ENCODE measurements around the gene LCN6.

LCN6 gene

DNA sequence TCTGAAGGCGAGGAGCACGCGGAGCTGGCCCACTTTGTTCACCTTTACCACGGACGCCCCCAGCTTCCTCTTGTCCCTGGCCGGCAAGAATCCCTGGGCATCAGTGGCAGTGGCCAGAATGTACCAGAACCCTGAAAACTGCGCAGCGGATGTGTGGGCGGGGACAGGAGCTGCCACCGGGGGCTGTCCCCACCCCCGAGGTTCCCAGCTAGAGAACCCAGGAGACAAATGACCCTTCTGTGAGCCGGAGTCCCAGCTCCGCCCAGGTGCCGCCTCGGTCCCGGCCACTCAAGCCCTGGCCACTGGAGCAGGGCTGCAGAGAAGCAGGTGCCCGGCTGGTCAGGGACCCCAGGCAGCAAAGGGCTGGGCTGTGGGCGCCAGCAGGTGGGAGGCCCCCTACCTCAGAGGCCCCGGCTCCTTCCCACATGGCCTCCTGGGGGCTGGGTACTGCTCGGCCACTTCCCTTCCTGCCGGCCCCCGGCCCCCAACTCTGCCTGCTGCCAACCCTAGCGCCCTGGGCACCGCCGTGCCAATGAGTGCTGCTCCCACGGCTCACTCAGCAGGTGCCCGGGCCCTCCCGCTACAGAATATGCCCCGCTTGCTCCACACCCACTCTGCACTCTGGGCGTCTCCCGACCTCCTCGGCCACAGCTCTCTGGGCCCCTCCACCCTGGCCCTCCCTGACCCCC, 6.3 kb downstream of the LCN6 start:
- DNase-seq, result no peak

DNA sequence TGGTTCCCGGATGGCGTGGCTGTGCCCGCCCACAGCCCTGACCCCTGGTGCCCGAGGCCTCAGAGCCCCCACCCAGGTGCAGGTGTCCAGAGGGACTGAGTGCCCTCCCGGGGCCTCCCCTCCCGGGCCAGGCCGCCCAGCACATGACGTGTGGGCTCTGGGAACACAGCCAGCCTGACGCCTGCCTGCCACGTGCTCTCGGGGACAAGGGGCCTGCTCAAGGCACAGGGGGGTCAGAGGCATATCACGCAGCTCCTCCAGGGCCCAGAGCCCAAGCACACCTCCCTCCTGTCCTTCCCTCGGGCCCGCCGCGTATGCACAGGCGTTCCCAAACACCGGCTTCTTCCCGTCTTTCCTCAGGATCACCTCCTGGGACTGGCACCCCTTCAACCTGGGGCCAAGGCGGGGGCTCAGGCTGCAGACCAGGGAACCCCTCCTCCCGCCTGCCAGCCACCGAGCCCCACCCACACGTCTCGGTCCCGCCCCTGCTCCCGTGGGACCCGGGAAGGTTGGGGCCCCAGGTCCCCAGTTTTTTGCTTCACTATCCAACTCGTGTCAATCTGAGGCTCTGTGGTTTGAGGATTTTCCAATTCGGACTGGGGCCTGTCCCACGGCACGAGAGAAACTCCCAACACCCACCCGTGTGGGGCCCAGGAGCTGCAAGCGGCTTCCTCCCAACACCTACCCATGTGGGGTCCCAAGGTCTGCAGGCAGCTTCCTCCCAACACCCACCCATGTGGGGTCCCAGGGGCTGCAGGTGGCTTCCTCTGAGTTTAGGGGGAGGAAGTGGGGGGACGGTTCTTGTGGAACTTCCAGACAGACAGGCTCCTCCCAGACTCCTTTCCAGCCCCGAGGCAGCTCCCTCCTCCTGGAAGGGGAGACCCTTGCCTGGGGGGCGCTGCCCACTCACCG, 7.1 kb downstream of the LCN6 start:
- no peak for DNase-seq

DNA sequence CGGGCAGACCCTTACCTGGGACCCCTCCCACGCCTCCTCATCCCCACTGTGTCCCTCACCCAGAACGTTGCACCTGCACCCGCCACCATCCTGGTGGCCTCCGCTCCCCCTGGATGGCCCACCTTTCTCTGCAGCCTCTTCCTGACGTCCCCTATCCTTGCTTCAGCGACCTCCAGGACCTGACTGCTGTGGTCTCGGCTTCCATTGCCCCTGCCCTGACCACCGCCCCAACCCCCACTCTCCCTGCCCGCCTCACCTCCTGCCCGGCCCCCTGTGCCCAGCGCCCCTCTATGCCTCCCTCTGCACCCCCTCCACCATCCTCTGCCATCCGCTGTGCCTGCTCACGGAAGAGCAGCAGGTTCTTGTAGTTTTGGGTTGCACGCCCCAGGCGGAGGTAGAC, 7.8 kb downstream of the LCN6 start:
- DNase-seq, result no peak

DNA sequence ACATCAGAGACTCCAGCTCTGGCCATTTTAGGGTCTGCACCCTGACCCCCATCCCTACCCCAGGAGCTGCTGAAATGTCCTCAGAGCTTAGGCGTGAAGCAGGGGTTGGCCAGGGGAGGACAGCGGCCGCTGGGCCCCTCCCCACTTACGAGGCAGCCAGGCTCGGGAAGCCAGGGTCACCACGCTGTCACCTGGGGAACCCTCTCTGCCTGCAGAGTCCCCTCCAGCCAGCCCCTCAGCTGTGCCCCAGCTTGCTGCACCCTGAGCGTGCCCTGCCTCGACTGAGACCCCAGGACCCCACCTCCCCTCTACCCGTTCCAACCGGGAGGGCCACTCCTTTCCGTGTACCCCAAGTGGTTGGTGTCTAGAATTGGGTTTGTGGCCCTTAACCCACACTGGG, 8.3 kb downstream of the LCN6 start:
- DNase-seq, result no peak

DNA sequence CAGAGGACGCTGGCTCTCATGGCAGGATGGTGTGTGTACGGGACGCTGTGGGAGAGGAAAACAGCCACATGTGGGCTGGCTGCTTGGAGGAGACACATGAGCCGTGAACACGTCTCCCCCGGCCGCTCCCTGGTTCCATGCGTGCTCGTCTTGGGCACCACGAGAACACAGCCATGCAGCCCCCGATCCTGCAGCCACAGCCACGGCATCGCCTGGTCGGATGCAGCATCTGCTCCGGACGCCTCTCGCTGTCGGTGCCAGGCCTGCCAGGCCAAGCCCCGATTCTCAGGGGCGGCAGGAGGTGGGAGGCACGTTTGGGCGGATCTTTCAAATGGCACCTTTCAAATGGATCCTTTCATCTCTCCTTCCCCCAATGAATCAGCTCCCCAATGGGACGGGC, 8.8 kb downstream of the LCN6 start:
- DNase-seq, result no peak

DNA sequence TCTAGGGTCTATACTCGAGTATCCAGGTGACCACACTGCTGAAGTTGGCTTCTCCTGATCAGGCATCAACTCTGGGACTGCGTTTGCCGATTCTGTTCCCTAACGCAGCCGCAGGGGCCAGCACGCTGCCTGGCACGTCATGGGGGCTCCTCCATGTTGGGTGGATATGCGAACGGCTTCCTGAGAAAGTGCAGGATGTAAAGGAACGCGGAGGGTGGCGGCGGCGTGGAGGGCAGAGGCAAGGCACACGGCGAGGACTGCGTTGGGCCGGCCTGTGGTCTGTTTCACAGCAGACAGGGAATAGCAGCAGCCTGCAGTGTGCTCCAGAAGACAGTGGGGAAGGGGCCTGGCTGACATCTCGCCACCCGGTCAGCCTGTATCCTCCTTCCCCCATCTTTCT, 9.4 kb downstream of the LCN6 start:
- DNase-seq, result no peak

DNA sequence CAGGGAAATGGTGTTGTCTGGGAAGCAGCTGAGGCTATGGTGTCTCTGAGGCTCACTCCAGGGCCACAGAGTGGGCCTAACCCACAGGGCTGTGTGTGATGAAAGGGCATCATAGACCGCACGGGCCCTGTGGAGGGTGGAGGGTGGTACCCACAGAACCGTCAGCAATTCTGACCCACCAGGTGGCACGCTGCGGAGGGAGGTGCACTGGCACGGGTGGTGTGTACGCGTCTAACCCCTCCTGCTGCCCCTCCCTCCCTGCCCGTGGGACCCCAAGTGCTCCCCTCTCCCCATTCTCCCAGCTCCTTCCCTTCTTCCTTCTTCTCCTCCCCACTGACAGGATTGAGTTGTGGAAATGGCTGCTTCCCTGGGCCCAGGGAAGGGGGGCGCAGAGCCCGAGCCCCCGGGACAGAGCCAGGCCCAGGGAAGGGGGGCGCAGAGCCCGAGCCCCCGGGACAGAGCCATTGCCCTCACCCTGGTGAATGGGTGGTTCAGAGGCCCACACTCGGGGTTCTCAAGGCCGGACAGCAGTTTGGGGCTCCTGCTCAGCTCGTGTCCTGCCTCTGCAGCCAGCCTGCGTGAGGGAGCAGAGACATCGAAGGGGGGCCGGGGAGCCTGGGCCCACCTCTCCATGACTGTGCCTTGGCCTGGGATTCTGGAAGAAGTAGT, 12.4 kb downstream of the LCN6 start:
- DNase-seq, result no peak

DNA sequence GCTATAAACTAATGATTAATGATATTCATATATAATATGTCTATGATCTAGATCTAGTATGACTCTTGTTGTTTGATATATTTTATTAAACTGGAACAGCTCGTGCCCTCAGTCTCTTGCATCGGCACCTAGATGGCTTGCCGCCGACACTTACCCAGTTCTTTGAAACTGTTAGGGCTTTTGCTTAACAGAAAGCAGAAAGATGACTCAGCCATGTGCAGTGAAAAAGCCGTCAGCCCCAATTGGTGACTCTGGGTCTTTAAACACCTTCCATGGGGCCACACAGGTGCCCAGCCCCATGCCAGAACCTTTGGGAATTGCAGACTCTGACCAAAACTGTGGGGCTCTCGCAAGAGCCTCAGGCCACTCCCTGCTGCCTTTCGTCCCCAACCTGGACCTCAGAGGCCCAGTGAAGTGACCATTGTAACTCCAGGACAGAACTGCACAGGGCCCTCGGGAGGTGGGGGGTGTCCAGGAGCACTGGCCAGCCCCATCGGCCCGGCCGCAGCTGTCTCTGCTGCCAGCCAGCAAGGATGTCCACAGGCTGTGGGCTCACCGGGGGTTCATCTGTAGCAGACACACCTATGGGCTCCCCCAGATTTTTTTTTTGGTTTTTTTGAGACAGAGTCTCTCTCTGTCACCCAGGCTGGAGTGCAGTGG, 13.4 kb downstream of the LCN6 start:
- DNase-seq, result no peak

DNA sequence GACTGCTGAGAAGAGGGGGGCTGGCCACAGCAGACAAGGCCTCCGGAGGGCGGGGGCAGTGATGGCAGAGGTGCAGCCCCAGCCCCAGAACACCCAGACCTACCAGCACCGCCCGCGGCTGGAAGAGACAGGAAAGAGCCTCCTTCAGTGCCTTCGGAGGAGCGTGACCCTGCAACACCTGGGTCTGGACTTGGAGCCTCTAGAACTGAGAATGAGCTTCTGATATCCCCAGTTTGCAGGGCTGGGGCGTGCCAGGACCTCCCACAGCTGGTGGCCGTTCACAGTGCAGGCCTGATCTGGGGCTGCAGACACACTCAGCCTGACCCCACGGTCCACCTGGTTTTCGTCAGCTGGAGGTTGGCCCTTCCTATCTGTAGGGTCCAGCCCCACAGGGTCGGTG, 14.7 kb downstream of the LCN6 start:
- DNase-seq, result no peak

DNA sequence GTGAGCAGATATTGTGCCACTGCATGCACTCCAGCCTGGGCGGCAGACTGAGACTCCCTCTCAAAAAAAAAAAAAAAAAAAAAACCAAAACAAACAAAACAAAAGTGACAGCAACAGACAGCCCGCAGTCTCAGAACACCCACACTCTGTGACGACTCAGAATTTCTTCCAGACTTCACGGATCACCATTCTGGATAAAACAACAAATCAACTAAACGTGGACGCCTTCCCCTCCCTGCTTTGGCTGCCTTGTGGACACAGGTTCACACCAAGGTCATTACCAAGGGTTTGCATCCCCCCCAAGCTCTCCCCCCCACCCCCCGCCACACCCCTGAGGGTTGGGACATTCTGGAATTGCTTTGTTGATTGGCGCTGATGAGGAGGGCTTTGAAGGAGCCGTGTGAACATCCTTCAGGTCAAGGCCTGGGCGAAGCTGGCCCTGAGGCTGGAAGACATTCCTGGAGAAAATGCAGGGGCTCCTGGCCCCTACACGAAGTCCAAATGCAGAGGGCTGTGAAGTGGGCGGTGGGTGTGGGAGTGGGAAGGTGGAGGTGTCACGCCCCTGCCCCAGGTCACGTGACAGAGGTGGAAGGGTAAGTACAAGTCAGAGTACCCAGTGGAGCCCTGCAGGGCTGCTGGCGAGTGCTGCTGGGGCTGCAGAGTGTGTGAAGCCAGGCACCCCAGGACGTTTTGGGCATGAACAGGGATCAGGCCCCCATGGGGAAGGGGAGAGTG, 15.7 kb downstream of the LCN6 start:
- DNase-seq, result no peak

DNA sequence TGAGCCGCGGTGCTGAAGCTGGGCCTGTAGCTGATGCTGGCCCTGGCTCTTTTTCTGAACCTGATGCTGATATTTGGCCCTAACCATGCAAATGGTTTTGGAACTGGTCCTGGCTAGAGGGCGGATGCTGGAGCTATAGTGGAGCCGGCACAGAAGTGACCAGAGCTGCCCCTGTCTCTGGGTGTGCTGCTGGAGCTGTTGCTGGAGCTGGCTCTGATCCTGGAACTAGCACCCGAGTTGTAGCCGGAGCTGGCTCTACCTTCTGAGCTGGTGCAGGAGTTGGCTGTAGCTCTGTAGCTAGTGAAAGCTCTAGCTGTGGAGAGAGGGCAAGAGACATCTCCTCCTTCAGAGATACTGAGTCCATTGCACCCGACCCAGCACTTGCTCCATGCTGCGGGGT, 18.4 kb downstream of the LCN6 start:
- DNase-seq, result no peak

DNA sequence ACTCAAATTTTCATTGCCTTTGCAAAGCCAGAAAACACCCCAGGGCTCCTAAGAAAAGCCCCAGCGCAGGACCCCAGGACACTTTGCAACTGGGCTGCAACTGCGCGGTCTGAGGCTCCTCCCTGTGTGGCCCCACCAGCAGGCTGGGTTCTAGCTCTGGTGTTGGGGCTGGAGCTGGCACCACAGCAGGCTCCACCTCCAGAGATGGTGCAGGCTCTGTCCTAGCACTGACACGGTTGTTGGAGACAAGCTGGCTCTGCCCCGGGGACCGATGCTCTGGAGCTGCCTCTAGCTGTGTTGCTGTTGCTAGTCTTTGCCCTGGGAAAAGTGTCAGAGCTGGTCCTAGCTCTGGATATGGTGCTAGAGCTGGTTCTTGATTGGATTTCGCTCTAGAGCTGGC, 19.2 kb downstream of the LCN6 start:
- no peak for DNase-seq

DNA sequence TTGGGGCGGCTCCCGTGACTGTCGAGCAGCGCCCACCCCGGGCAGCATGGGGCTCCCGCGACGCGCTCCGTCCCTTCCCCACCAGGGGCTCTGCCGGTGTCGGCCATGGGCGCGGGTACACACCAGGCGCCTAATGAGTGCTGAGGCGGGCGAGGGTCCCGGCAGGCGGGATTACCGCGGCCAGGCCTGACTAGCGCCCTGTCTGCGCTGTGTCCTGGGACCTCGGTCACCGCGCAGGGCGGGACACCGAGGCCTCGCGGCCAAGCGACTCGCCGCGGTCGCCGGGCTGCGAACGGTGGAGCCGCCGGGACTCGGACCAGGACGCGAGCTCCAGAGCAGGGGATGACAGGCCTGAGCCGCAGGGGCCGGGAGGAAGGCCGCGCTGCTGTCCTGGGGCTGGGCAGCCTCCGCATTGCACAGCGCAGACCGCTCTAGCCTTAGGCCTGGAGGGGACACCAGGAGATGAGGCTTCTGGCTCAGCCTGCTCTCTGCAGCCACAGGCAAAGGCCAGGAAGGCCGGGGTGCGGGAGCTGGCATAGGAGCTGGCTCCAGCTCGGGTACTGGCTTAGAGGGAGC, 19.7 kb downstream of the LCN6 start:
- DNase-seq, result no peak

DNA sequence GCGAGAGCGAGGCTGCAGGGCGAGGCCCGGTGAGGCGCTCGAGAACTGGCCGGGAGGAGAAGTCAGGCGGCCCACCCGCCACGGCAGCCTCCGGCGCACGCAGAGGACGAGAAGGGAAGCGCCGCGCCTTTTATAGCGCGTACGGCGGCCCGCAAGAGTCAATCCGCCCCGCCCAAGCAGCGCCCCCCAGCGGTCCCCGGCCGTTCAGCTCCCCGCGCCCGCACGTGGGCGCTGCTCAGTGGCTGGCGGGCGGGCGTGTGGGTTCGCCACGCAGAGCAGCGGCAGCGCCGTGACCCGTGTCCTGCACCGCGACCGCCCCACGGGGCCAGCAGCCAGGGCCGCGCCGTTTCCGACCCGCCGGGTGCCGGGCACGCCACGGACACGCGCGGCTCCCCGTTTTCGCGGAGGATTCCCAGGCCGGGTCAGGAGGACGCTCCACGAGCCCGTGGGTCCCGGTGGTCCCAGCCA, 20.2 kb downstream of the LCN6 start:
- DNase-seq, result peak; percentile 93

DNA sequence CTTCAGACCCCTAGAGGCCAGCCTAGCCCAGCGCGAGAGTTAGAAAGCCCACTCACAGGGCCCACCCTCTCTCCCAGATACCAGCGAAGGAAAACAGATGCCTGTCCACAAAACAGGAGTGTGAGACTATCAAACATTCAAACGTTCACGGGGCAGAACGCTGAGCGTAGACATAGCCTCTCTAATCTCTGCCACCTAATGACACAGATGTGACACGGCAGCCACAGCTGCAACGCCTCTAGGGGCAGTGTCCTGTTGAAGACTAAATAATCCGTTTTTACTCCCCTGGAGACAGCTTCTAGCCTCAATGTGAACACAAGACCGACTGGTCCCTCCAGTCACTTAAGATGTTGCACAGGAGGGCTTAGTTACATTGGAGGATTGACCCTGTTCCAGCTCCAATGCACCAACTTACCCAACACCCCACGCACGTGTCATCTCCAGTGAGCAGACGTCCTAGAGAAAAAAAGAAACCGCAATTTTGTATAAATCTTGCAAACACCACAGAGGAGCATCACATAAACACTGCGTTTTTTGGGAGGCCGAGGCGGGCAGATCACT, 21.6 kb downstream of the LCN6 start:
- DNase-seq, result peak; percentile 52

DNA sequence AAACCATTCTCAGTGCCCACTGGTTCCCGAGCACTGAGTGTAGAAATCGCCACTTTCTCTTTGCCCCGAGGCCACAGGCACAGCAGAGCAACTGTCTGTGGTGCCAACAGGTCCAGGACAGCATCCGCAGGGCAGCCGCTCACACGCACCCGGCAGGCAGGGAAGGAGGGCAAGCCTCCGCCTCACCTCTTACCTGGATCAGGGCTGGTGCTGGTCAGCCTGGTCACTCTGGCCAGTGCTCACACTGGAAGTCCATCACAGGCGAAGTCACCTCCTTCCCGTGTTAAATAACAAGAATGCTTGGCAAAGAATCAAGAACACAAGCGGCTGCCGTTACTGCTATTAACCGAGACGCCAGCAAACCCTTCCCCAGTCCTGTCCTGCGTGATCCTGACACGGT, 22.2 kb downstream of the LCN6 start:
- no peak for DNase-seq

DNA sequence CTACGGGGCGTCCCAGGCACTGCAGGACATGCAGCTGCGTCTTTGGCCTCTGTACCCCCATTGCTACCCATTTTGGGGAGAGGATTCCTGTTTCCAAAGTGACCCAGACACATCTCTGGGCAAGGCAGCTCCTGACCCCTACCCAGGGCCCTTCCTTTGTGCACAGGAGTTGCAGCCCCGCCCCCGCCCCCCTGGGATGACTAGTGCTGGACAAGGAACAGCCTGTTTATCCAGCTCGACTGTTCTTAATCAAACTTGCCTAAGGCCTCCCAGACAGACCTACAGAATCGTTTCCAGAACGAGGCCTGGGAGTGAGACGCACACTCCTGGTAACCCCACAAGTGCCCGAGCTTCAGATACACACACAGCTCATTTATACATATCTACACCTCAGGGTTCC, 22.7 kb downstream of the LCN6 start:
- no peak for DNase-seq

DNA sequence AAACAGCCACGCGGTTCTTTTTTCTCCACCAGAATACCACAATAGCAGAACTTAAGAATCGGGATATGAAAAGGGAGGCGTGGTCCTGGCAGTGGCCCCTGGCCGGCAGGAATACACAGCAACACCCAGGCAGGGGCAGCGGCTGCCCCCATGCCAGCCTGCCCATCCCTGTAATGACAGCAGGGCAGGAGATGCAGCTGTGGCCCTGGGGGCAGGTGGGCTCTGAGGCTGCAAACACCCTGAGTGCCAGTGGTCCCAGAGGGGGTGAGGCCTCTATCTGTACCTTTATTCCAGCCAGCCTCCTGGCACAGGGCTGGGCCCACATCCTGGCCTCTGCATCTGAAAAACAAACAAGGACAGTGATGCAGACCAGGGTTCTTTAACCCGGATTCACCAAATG, 23.6 kb downstream of the LCN6 start:
- no peak for DNase-seq

DNA sequence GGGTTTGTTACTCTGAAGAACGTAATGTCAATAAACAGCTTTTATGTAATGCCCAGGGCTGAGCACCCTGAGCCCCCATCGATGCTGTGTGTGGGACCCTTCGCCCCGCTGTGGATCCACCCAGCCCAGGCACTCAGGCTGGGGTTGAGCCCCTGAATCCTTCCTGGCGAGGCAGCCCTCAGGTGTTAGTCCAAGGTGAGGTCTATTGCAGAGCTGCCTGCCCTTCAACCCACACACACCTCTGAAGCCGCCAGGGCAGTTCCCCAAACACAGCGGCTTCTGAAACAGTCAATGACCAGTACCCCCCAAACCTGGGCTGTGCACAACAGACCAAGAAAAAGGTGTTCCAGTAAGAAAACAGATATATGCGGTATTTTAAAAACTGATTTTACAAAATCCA, 24.3 kb downstream of the LCN6 start:
- no peak for DNase-seq

DNA sequence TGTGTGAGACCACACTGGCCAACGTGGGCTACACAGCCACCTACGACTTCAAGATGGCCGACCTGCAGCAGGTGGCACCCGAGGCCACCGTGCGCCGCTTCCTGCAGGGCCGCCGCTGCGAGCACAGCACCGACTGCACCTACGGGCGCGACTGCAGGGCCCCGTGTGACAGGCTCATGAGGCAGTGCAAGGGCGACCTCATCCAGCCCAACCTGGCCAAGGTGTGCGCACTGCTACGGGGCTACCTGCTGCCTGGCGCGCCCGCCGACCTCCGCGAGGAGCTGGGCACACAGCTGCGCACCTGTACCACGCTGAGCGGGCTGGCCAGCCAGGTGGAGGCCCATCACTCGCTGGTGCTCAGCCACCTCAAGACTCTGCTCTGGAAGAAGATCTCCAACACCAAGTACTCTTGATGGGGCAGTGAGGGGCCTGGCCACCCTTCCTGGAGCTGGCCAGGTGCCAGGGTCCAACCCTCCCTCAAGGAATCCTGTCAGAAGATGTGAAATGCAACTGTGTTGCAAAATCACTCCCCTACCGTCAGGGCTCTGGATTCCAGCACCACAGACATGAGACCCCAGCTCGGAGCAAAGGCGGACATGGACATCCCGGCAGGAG, 24.9 kb downstream of the LCN6 start:
- no peak for DNase-seq

DNA sequence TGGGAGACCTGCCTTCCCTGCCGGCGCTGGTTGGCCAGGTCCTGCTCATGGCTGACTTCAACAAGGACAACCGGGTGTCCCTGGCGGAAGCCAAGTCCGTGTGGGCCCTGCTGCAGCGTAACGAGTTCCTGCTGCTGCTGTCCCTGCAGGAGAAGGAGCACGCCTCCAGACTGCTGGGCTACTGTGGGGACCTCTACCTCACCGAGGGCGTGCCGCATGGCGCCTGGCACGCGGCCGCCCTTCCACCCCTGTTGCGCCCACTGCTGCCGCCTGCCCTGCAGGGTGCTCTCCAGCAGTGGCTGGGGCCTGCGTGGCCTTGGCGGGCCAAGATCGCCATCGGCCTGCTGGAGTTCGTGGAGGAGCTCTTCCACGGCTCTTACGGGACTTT, 25.4 kb downstream of the LCN6 start:
- no peak for DNase-seq

Measured in activated CD4-positive, alpha-beta T cell treated with anti-CD3 and anti-CD28 coated beads, Interleukin-2, amount 50 U/mL, for 1 hour (primary cell).